GM18508 (cell line): ENCODE measurements around the gene CSMD2.

Source experiments
- ATAC-seq: cut with Tn5 transposase; IDR thresholded peaks from one replicate; pipeline ENCODE4 v1.9.1; 2021; ENCODE audit warnings: moderate number of reproducible peaks; ENCODE audit not compliant: insufficient read depth, unreplicated experiment

Gene CSMD2

GRCh38 chr1:33634806-33635205 is 530.2 kb downstream of the CSMD2 start:
- ATAC-seq, result no peak

- no peak for ATAC-seq
Observed at GRCh38 chr1:33634143-33634542, 530.9 kb downstream of the CSMD2 start.

GRCh38 chr1:33633019-33633801 is 531.8 kb downstream of the CSMD2 start:
- ATAC-seq, result no peak

- no peak for ATAC-seq
Observed at GRCh38 chr1:33630686-33631085, 534.3 kb downstream of the CSMD2 start.

GRCh38 chr1:33626801-33627200 is 538.2 kb downstream of the CSMD2 start:
- ATAC-seq, result no peak

GRCh38 chr1:33624991-33625870 is 539.8 kb downstream of the CSMD2 start:
- ATAC-seq, result no peak

GRCh38 chr1:33624261-33624990 is 540.6 kb downstream of the CSMD2 start:
- ATAC-seq, result no peak

GRCh38 chr1:33623811-33624210 is 541.2 kb downstream of the CSMD2 start:
- ATAC-seq, result no peak

GRCh38 chr1:33622757-33623156 is 542.3 kb downstream of the CSMD2 start:
- ATAC-seq, result no peak

GRCh38 chr1:33618636-33619035 is 546.4 kb downstream of the CSMD2 start:
- ATAC-seq, result no peak

GRCh38 chr1:33617451-33617850 is 547.6 kb downstream of the CSMD2 start:
- no peak for ATAC-seq

- no peak for ATAC-seq
Observed at GRCh38 chr1:33616780-33617179, 548.2 kb downstream of the CSMD2 start.

GRCh38 chr1:33615546-33615945 is 549.5 kb downstream of the CSMD2 start:
- ATAC-seq, result no peak

GRCh38 chr1:33610864-33611455 is 554.1 kb downstream of the CSMD2 start:
- no peak for ATAC-seq

- ATAC-seq, result no peak
Observed at GRCh38 chr1:33610391-33610790, 554.6 kb downstream of the CSMD2 start.

- ATAC-seq, result no peak
Observed at GRCh38 chr1:33609739-33610138, 555.3 kb downstream of the CSMD2 start.

- no peak for ATAC-seq
Observed at GRCh38 chr1:33608825-33609400, 556.1 kb downstream of the CSMD2 start.

- ATAC-seq, result no peak
Observed at GRCh38 chr1:33607444-33608005, 557.5 kb downstream of the CSMD2 start.

- ATAC-seq, result no peak
Observed at GRCh38 chr1:33606272-33606671, 558.8 kb downstream of the CSMD2 start.

GRCh38 chr1:33602271-33602670 is 562.8 kb downstream of the CSMD2 start:
- no peak for ATAC-seq
